Mammary epithelial cell (primary cell): Measurements from ENCODE around the gene TDRD5.

Source experiments
- CTCF ChIP-seq, 2 donors: IDR thresholded peaks in 1 of 2; conservative IDR thresholded peaks in 1 of 2; 2 replicates each; pipeline ENCODE4 v1.5.1; 2011 to 2012; ENCODE audit warnings: inconsistent platforms in 2 of 2, low read length in 2 of 2, mild to moderate bottlenecking in 2 of 2, control low read depth in 1 of 2, low read depth in 1 of 2; ENCODE audit not compliant: insufficient read depth in 1 of 2; ENCODE audit errors: extremely low read depth in 1 of 2
- EZH2 ChIP-seq: IDR thresholded peaks from 2 replicates; pipeline ENCODE4 v1.6.1; 2012; ENCODE audit warnings: low read length, inconsistent platforms, borderline replicate concordance

DNA sequence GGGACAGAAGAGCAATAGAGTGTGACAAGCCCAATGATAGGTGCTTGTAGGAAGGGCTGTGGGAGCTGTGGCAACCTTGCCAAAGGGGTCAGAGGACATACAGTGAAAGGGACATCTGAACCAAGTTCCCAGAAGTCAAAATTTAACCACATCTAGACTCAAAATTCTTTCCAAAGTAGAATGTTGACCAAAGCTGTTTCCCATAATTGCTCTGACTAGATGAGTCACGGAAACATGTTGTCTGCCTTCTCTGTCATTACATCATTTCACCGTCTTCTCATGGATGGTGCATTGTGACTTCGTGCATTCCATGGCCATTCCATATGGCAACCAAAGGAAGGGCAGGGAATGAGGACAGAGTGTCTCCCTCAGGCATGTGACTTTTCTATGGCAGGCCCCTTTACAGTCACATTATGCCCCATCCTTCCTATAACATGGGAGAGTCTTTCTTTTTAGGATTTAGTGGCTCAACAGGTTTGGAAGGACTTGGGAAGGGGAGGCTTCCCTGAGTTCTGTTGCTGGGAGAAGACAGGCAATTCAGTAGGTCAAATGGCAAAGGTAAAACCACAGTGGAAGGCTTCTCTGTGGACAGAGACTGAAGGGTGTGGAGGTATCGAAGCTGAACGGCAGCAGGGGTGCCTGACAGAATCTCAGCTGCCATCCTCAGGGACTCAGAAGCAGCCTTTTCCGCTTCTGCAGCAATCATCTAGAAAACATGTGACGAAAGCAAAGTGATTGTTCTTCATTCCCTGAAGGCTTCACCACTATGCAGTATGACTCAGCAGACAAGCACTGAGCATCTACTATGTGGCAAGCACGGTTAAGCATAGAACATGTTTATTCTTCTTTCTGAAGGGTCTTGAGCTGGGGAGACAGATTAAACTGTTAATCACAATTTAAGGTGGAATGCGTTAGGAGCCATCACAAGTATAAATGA is 40.6 kb upstream of the TDRD5 start:
- TF ChIP-seq CTCF (conservative IDR thresholded peaks at IDR 0.05 in 1 of 2, IDR thresholded peaks at IDR 0.05 in 1 of 2; ENCODE audit: extremely low read depth in 1 of 2, insufficient read depth in 1 of 2, low read depth in 1 of 2, low read length in 2 of 2) (no peak), EZH2 (no peak)
